Activated CD4-positive, CD25-positive, alpha-beta regulatory T cell treated with anti-CD3 and anti-CD28 coated beads, Interleukin-2, amount 50 U/mL, for 24 hours (primary cell): ENCODE data around the gene SLC2A4RG.

Source experiments
- ATAC-seq, 2 donors: fragments of 150-1000 bp; cut with Tn5 transposase; one replicate each; pipeline ENCODE4 v1.10.0; 2021; ENCODE audit warnings: mild to moderate bottlenecking in 1 of 2, moderate library complexity in 1 of 2

SLC2A4RG gene

GRCh38 chr20:63742381-63743024, 2.9 kb downstream of the SLC2A4RG start:
- ATAC-seq, result no peak

GRCh38 chr20:63743210-63743970, 3.8 kb downstream of the SLC2A4RG start:
- ATAC-seq, result no peak

GRCh38 chr20:63744158-63744557, 4.6 kb downstream of the SLC2A4RG start:
- ATAC-seq, result no peak

- no peak for ATAC-seq
These were observed 5.2 kb downstream of the SLC2A4RG start for GRCh38 chr20:63744574-63745423.

- no peak for ATAC-seq
These were observed 5.8 kb downstream of the SLC2A4RG start for GRCh38 chr20:63745424-63745805.

GRCh38 chr20:63745961-63746731, 6.6 kb downstream of the SLC2A4RG start:
- ATAC-seq, result no peak

GRCh38 chr20:63746751-63747315, 7.3 kb downstream of the SLC2A4RG start:
- ATAC-seq, result no peak

- no peak for ATAC-seq
These were observed 8.1 kb downstream of the SLC2A4RG start for GRCh38 chr20:63747622-63748069.

- no peak for ATAC-seq
These were observed 8.7 kb downstream of the SLC2A4RG start for GRCh38 chr20:63748070-63748933.

GRCh38 chr20:63748934-63749270, 9.3 kb downstream of the SLC2A4RG start:
- no peak for ATAC-seq

- ATAC-seq, result no peak
These were observed 10.3 kb downstream of the SLC2A4RG start for GRCh38 chr20:63749597-63750508.

- ATAC-seq, result peak; percentile 70 to 77
These were observed 11.4 kb downstream of the SLC2A4RG start for GRCh38 chr20:63750807-63751470.

GRCh38 chr20:63751471-63752271, 12.1 kb downstream of the SLC2A4RG start:
- no peak for ATAC-seq

GRCh38 chr20:63752411-63753101, 13.0 kb downstream of the SLC2A4RG start:
- ATAC-seq, result no peak

GRCh38 chr20:63753381-63753780, 13.8 kb downstream of the SLC2A4RG start:
- no peak for ATAC-seq

GRCh38 chr20:63754008-63754407, 14.4 kb downstream of the SLC2A4RG start:
- no peak for ATAC-seq

- ATAC-seq, result no peak
These were observed 16.5 kb downstream of the SLC2A4RG start for GRCh38 chr20:63755933-63756647.

GRCh38 chr20:63756648-63756991, 17.0 kb downstream of the SLC2A4RG start:
- ATAC-seq, result no peak
